HepG2 (cell line): ENCODE results near the gene HRG. TPM values are rescaled to one million over a fixed set of nuclear protein-coding genes. Genes with fewer than 3 reads are reported as not detected.
"Not testable (repeated sequence)": the region's sequence is repeated elsewhere in the genome, so short reads cannot be mapped to it uniquely, and the experiment has no call there.

Experiments used
- BCL6 ChIP-seq: IDR thresholded peaks from 2 replicates; pipeline ENCODE4 v1.6.1; 2016; ENCODE audit warnings: missing genetic modification reagents, missing compliant biosample characterization
- BRCA1 ChIP-seq: sonication (generic); formaldehyde crosslinking; IDR thresholded peaks from 2 replicates; pipeline ENCODE4 v1.4.0; 2020; ENCODE audit warnings: missing genetic modification reagents
- CCDC6 ChIP-seq: sonication (generic); formaldehyde crosslinking; IDR thresholded peaks from 2 replicates; pipeline ENCODE4 v1.8.1; 2022; ENCODE audit warnings: mild to moderate bottlenecking, missing genetic modification reagents, moderate library complexity
- GABPB1 ChIP-seq: IDR thresholded peaks from 2 replicates; pipeline ENCODE4 v1.6.1; 2016; ENCODE audit warnings: mild to moderate bottlenecking, missing genetic modification reagents, moderate library complexity, missing compliant biosample characterization
- HNF4A ChIP-seq: sonication (generic); formaldehyde crosslinking; IDR thresholded peaks from 2 replicates; pipeline ENCODE4 v1.4.0; 2020; ENCODE audit warnings: missing genetic modification reagents
- HNF4G ChIP-seq, 2 experiments: sonication (generic) in 1 of 2; formaldehyde crosslinking in 1 of 2; IDR thresholded peaks; 2 replicates each; pipeline versions ENCODE4 v1.4.0 to v1.6.1; 2011 to 2020; ENCODE audit warnings: borderline replicate concordance in 2 of 2, low read depth in 2 of 2, mild to moderate bottlenecking in 2 of 2, low read length in 1 of 2, missing genetic modification reagents in 1 of 2, moderate library complexity in 1 of 2
- IRF2 ChIP-seq: IDR thresholded peaks from 2 replicates; pipeline ENCODE4 v1.6.1; 2018; ENCODE audit warnings: missing genetic modification reagents, missing compliant biosample characterization
- KDM3A ChIP-seq: IDR thresholded peaks from 2 replicates; pipeline ENCODE4 v1.6.1; 2018; ENCODE audit warnings: low read depth, missing compliant biosample characterization
- PHF21A ChIP-seq: sonication (generic); formaldehyde crosslinking; IDR thresholded peaks from 2 replicates; pipeline ENCODE4 v1.5.0; 2020; ENCODE audit warnings: mild to moderate bottlenecking, missing genetic modification reagents
- SKI ChIP-seq: fragments of 450-650 bp; IDR thresholded peaks from one replicate; pipeline ENCODE4 v1.6.1; 2018; ENCODE audit warnings: mild to moderate bottlenecking; ENCODE audit not compliant: partially characterized antibody
- TBX2 ChIP-seq: sonication (generic); formaldehyde crosslinking; IDR thresholded peaks from 2 replicates; pipeline ENCODE4 v1.5.0; 2020; ENCODE audit warnings: missing genetic modification reagents, mild to moderate bottlenecking, borderline replicate concordance
- TCF7 ChIP-seq: sonication (generic); IDR thresholded peaks from 2 replicates; pipeline ENCODE4 v1.6.1; 2016; ENCODE audit warnings: antibody characterized with exemption, low read depth
- ZNF160 ChIP-seq: sonication (generic); formaldehyde crosslinking; IDR thresholded peaks from 2 replicates; pipeline ENCODE4 v1.8.0; 2022; ENCODE audit warnings: mild to moderate bottlenecking, inconsistent platforms, missing genetic modification reagents
- ZNF317 ChIP-seq: sonication (generic); formaldehyde crosslinking; IDR thresholded peaks from 2 replicates; pipeline ENCODE4 v1.5.0; 2020; ENCODE audit warnings: mild to moderate bottlenecking, missing genetic modification reagents
- ZSCAN25 ChIP-seq: sonication (generic); formaldehyde crosslinking; IDR thresholded peaks from 2 replicates; pipeline ENCODE4 v1.8.0; 2022; ENCODE audit warnings: mild to moderate bottlenecking, missing genetic modification reagents
- polyA plus RNA-seq, 8 experiments: library from polyadenylated mRNA; depleted of rRNA in 3 of 8; stranded (reverse) in 7 of 8; unstranded in 1 of 8; fragments of >200 nt; fragmentation: Illumina TruSeq in 4 of 8; extraction: Trizol in 4 of 8; gene quantifications; 2 replicates each; pipeline versions ENCODE4 v1.2.1 to v1.2.3, GENCODE V29; 2011 to 2016; ENCODE audit warnings: low read depth in 4 of 8, missing spikeins in 1 of 8, mixed read lengths in 1 of 8; ENCODE audit not compliant: insufficient read depth in 1 of 8
- total RNA-seq, 5 experiments: library from RNA; depleted of rRNA; stranded (reverse); fragments of >200 nt; fragmentation: Illumina TruSeq; extraction: Trizol; gene quantifications; 2 replicates each; pipeline ENCODE4 v1.2.3, GENCODE V29; 2016; ENCODE audit warnings: low read depth in 1 of 5
- TF ChIP-seq, protein P1 (sequence below): sonication (generic); formaldehyde crosslinking; IDR thresholded peaks from 2 replicates; pipeline ENCODE4 v1.4.0; 2020; ENCODE audit warnings: missing genetic modification reagents, mild to moderate bottlenecking, borderline replicate concordance
- TF ChIP-seq, protein P2 (sequence below): sonication (generic); formaldehyde crosslinking; IDR thresholded peaks from 2 replicates; pipeline ENCODE4 v1.4.0; 2020; ENCODE audit warnings: missing genetic modification reagents
- TF ChIP-seq, protein P3 (sequence below): sonication (generic); formaldehyde crosslinking; IDR thresholded peaks from 2 replicates; pipeline ENCODE4 v1.8.1; 2023; ENCODE audit warnings: mild to moderate bottlenecking, moderate library complexity, missing genetic modification reagents
- TF ChIP-seq, protein P4 (sequence below), 2 experiments: sonication (generic) in 1 of 2; formaldehyde crosslinking in 1 of 2; IDR thresholded peaks; 2 replicates each; pipeline versions ENCODE4 v1.4.0 to v1.6.1; 2016 to 2020; ENCODE audit warnings: borderline replicate concordance in 1 of 2, low read depth in 1 of 2, mild to moderate bottlenecking in 1 of 2, missing genetic modification reagents in 1 of 2

HRG gene
- total and polyA plus RNA-seq, 2 of the 13 experiments (the other 11 are each of a cell fraction or from before 2014, with no cell fraction given), result 0.09 to 0.11 TPM

DNA sequence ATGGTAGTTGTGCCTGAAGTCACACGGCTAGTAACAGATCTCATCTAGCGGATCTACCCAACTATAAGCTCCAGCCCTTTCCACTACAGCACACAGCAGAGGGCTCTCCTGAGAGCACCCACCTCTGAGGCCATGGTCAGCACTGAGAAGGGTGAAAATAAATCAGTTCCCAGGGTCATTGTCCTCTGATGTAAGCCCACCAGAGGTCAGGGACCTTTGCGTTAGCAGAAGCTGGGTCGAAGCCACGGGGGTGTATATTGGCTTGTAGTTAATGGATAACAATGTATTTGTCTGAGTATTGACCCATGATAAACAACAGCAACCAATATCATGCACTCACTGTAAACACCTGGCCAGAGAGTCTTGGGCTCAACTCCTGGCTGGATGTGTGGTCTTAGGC is 31.6 kb upstream of the HRG start (continued):
- TF ChIP-seq CCDC6 (CRISPR knock-in tag) (0 out of 2 replicates have a peak, but pooled peaks have one; percentile 40), ZNF160 (CRISPR knock-in tag) (peak; percentile 90), BRCA1 (CRISPR knock-in tag) (peak; percentile 83; the same call in 1 of the 2 replicates), BCL6 (CRISPR knock-in tag) (peak; percentile 87), HNF4G (IDR thresholded peaks at IDR 0.05; ENCODE audit: borderline replicate concordance, low read depth, low read length) (peak; percentile 49; the same call in 1 of the 2 replicates), HNF4A (peak; percentile 87), KDM3A (CRISPR knock-in tag) (peak; percentile 51; the same call in 1 of the 2 replicates), TCF7 (peak; percentile 36; the same call in 1 of the 2 replicates), TBX2 (CRISPR knock-in tag) (peak; percentile 91), SKI (peak; percentile 84), PHF21A (peak; percentile 90), ZSCAN25 (CRISPR knock-in tag) (peak; percentile 55; the same call in 1 of the 2 replicates), IRF2 (CRISPR knock-in tag) (peak; percentile 82), GABPB1 (CRISPR knock-in tag) (peak; percentile 34; the same call in 1 of the 2 replicates), ZNF317 (CRISPR knock-in tag) (peak; percentile 33; the same call in 1 of the 2 replicates)
- TF ChIP-seq, protein P1, sequence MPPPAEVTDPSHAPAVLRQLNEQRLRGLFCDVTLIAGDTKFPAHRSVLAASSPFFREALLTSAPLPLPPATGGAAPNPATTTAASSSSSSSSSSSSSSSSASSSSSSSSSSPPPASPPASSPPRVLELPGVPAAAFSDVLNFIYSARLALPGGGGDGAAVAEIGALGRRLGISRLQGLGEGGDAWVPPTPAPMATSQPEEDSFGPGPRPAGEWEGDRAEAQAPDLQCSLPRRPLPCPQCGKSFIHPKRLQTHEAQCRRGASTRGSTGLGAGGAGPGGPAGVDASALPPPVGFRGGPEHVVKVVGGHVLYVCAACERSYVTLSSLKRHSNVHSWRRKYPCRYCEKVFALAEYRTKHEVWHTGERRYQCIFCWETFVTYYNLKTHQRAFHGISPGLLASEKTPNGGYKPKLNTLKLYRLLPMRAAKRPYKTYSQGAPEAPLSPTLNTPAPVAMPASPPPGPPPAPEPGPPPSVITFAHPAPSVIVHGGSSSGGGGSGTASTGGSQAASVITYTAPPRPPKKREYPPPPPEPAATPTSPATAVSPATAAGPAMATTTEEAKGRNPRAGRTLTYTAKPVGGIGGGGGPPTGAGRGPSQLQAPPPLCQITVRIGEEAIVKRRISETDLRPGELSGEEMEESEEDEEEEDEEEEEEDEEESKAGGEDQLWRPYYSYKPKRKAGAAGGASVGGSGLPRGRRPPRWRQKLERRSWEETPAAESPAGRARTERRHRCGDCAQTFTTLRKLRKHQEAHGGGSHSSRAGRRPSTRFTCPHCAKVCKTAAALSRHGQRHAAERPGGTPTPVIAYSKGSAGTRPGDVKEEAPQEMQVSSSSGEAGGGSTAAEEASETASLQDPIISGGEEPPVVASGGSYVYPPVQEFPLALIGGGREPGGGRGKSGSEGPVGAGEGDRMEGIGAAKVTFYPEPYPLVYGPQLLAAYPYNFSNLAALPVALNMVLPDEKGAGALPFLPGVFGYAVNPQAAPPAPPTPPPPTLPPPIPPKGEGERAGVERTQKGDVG (CRISPR knock-in tag), result 0 out of 2 replicates have a peak, but pooled peaks have one; percentile 48
- TF ChIP-seq, protein P2, sequence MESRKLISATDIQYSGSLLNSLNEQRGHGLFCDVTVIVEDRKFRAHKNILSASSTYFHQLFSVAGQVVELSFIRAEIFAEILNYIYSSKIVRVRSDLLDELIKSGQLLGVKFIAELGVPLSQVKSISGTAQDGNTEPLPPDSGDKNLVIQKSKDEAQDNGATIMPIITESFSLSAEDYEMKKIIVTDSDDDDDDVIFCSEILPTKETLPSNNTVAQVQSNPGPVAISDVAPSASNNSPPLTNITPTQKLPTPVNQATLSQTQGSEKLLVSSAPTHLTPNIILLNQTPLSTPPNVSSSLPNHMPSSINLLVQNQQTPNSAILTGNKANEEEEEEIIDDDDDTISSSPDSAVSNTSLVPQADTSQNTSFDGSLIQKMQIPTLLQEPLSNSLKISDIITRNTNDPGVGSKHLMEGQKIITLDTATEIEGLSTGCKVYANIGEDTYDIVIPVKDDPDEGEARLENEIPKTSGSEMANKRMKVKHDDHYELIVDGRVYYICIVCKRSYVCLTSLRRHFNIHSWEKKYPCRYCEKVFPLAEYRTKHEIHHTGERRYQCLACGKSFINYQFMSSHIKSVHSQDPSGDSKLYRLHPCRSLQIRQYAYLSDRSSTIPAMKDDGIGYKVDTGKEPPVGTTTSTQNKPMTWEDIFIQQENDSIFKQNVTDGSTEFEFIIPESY (CRISPR knock-in tag), result peak; percentile 63; the same call in 1 of the 2 replicates
- not testable (repeated sequence) for TF ChIP-seq HNF4G (CRISPR knock-in tag; IDR thresholded peaks at IDR 0.05; ENCODE audit: borderline replicate concordance, low read depth)
- TF ChIP-seq, protein P3, sequence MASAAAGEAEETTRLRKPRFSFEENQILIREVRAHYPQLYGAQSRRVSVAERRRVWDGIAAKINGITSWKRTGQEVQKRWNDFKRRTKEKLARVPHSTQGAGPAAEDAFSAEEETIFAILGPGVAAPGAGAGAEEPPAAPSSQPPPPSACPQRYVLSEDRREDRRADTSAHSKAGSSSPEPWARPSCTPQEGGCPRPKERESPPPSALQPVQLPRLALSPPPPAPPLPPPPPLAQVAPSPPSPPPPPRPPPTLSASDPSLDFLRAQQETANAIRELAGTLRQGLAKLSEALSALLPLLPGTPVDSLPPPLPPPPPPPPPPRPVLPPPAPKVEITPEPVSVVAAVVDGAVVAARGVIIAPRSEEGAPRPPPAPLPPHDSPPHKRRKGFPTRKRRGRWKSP (CRISPR knock-in tag), result peak; percentile 53; the same call in 1 of the 2 replicates
- TF ChIP-seq, protein P4, sequence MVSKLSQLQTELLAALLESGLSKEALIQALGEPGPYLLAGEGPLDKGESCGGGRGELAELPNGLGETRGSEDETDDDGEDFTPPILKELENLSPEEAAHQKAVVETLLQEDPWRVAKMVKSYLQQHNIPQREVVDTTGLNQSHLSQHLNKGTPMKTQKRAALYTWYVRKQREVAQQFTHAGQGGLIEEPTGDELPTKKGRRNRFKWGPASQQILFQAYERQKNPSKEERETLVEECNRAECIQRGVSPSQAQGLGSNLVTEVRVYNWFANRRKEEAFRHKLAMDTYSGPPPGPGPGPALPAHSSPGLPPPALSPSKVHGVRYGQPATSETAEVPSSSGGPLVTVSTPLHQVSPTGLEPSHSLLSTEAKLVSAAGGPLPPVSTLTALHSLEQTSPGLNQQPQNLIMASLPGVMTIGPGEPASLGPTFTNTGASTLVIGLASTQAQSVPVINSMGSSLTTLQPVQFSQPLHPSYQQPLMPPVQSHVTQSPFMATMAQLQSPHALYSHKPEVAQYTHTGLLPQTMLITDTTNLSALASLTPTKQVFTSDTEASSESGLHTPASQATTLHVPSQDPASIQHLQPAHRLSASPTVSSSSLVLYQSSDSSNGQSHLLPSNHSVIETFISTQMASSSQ (IDR thresholded peaks at IDR 0.05; ENCODE audit: low read depth), result peak; percentile 95
- TF ChIP-seq, protein P4 (CRISPR knock-in tag; IDR thresholded peaks at IDR 0.05; ENCODE audit: borderline replicate concordance), result peak; percentile 94
